Fibroblast of lung (primary cell): ENCODE data around the gene THSD7B. TPM values are rescaled to one million over a fixed set of nuclear protein-coding genes. Genes with fewer than 3 reads are reported as not detected.

ENCODE experiments used
- DNase-seq, 2 donors: peaks; one replicate each; pipeline versions ENCODE4 v3.0.0 to v3.0.0-alpha.2; 2010; ENCODE audit warnings: low read depth in 2 of 2
- H2AFZ ChIP-seq: 2 replicates; pipeline ENCODE4 v1.5.1; 2012; ENCODE audit warnings: low read length, control low read depth, inconsistent platforms
- H3K27ac ChIP-seq: 2 replicates; pipeline ENCODE4 v1.5.1; 2011; ENCODE audit warnings: low read length, control low read depth; ENCODE audit not compliant: insufficient read depth
- H3K27me3 ChIP-seq: 2 replicates; pipeline ENCODE4 v1.5.1; 2011; ENCODE audit warnings: mild to moderate bottlenecking, low read length; ENCODE audit not compliant: control insufficient read depth, insufficient read depth
- H3K36me3 ChIP-seq: 2 replicates; pipeline ENCODE4 v1.5.1; 2011; ENCODE audit warnings: low read length; ENCODE audit not compliant: control insufficient read depth, insufficient read depth
- H3K4me1 ChIP-seq: 2 replicates; pipeline ENCODE4 v1.5.1; 2011; ENCODE audit warnings: low read length; ENCODE audit not compliant: control insufficient read depth, insufficient read depth; ENCODE audit errors: extremely low read depth
- H3K4me2 ChIP-seq: 2 replicates; pipeline ENCODE4 v1.5.1; 2011; ENCODE audit warnings: low read length, control low read depth; ENCODE audit not compliant: insufficient read depth; ENCODE audit errors: extremely low read depth
- H3K4me3 ChIP-seq, 4 experiments: fragments of 200-600 bp in 1 of 4; sonication (generic) in 1 of 4; replicated peaks in 1 of 4; 2 replicates each; pipeline ENCODE4 v1.5.1; 2011 to 2016; ENCODE audit warnings: low read length in 4 of 4, low read depth in 3 of 4, mild to moderate bottlenecking in 3 of 4, control low read depth in 2 of 4, inconsistent platforms in 1 of 4, mixed read lengths in 1 of 4; ENCODE audit not compliant: insufficient read depth in 1 of 4; ENCODE audit errors: control extremely low read depth in 1 of 4
- H3K79me2 ChIP-seq: 2 replicates; pipeline ENCODE4 v1.5.1; 2012; ENCODE audit warnings: mild to moderate bottlenecking, low read length, inconsistent platforms; ENCODE audit not compliant: control insufficient read depth, insufficient read depth
- H3K9ac ChIP-seq: 2 replicates; pipeline ENCODE4 v1.5.1; 2011; ENCODE audit warnings: mild to moderate bottlenecking, low read length, control low read depth; ENCODE audit not compliant: insufficient read depth
- H3K9me3 ChIP-seq: 2 replicates; pipeline ENCODE4 v1.5.1; 2012; ENCODE audit warnings: low read depth, low read length; ENCODE audit not compliant: control insufficient read depth, insufficient read depth
- H4K20me1 ChIP-seq: 2 replicates; pipeline ENCODE4 v1.5.1; 2011; ENCODE audit warnings: low read length; ENCODE audit not compliant: control insufficient read depth, insufficient read depth; ENCODE audit errors: extremely low read depth
- EZH2 ChIP-seq: IDR thresholded peaks from 2 replicates; pipeline ENCODE4 v1.5.1; 2012; ENCODE audit warnings: low read length, control low read depth, mild to moderate bottlenecking; ENCODE audit errors: missing control alignments
- polyA plus RNA-seq, 2 donors: library from polyadenylated mRNA; depleted of rRNA in 1 of 2; stranded (reverse) in 1 of 2; unstranded in 1 of 2; fragments of >200 nt; gene quantifications; 2 replicates each; pipeline ENCODE4 v1.2.1, GENCODE V29; 2011 to 2012; ENCODE audit warnings: missing spikeins in 1 of 2
- total RNA-seq: library from RNA; depleted of rRNA; stranded (reverse); fragments of >200 nt; gene quantifications from 2 replicates; pipeline ENCODE4 v1.2.1, GENCODE V29; 2014
- TF ChIP-seq, protein P1 (sequence below), 2 donors: IDR thresholded peaks in 1 of 2; conservative IDR thresholded peaks in 1 of 2; 1 replicate in 1 of 2; 2 replicates in 1 of 2; pipeline ENCODE4 v1.5.1; 2011 to 2012; ENCODE audit warnings: low read length in 2 of 2, control low read depth in 1 of 2, inconsistent platforms in 1 of 2, low read depth in 1 of 2, mild to moderate bottlenecking in 1 of 2

THSD7B gene
- total and polyA plus RNA-seq, 2 donors (not counting 1 experiment from before 2014, with no cell fraction given): under 0.01 TPM; not detected in 1

DNA sequence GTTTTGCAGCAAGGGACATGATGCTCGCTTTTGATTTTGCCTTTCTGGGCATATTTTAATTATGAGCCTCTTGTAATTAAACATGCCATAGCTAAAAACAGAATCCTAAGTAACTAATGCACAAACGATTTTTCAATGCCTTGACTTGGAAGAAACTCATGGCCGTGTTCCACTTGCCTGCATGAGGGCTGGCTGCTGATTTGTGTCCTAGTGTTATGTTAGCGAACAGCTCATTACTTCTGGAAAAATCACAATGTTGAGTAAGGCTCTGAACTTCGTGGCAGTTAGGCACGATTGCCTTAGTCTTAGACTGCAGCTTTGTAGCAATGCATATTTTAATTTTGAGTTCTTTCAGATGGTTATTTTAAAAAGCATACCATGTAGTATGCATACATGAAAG lies 4.5 kb downstream of the THSD7B start:
- Histone ChIP-seq H4K20me1 (no peaks in the 10 kb centered on the region), H3K36me3 (no peaks in the 10 kb centered on the region), H3K27ac (no peak overlapping the region), H3K27me3 (no peaks in the 10 kb centered on the region), H3K79me2 (no peaks in the 10 kb centered on the region), H3K4me2 (no peak overlapping the region), H3K4me1 (no peaks in the 10 kb centered on the region), H3K9ac (no peak overlapping the region), H2AFZ (no peak overlapping the region), H3K9me3 (no peaks in the 10 kb centered on the region), H3K4me3 (no peak overlapping the region)
- no peak for TF ChIP-seq EZH2
- TF ChIP-seq, protein P1, sequence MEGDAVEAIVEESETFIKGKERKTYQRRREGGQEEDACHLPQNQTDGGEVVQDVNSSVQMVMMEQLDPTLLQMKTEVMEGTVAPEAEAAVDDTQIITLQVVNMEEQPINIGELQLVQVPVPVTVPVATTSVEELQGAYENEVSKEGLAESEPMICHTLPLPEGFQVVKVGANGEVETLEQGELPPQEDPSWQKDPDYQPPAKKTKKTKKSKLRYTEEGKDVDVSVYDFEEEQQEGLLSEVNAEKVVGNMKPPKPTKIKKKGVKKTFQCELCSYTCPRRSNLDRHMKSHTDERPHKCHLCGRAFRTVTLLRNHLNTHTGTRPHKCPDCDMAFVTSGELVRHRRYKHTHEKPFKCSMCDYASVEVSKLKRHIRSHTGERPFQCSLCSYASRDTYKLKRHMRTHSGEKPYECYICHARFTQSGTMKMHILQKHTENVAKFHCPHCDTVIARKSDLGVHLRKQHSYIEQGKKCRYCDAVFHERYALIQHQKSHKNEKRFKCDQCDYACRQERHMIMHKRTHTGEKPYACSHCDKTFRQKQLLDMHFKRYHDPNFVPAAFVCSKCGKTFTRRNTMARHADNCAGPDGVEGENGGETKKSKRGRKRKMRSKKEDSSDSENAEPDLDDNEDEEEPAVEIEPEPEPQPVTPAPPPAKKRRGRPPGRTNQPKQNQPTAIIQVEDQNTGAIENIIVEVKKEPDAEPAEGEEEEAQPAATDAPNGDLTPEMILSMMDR (conservative IDR thresholded peaks at IDR 0.05 in 1 of 2, IDR thresholded peaks at IDR 0.05 in 1 of 2; ENCODE audit: low read depth in 1 of 2, low read length in 2 of 2): no peak
- DNase-seq: no peak

DNA sequence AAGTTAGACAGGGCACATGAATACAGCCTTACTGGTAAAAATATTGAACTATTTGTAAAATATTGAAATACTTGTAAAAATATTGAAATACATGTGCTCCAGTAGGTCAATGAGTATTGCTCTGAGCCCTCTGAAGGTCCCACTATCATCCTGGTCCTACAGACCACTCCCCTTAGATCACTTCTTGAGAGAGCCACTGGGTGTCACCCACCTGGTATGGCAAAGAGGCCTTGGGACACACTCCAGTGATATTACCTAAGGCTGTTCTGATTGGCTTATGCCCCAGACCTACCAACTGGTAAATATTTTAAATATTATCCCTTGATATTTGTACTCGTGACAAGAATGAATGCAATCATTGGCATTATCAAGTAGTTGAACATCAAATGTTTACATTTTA lies 5.0 kb downstream of the THSD7B start:
- no peaks in the 10 kb centered on the region for H3K9me3 ChIP-seq

DNA sequence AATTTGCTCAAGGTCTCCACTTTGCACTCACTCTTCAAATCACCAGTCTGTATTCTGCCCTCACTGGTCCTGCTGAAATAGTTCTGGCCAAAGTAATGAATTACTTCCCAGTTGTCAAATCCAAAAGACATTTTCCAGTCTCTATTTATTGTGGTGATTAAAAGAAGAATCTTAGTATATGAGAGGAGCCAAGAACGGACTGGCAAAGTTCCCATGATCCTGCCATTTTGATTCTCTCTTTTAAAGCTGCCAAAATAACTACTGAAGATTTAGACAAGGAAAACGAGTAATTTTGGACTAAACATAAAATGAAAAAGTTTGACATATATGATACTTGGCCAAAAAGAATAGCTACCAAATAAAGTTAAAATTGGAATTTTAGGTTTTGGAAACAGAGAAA lies 12.0 kb downstream of the THSD7B start:
- Histone ChIP-seq H3K4me2 (no peak overlapping the region), H3K9ac (no peak overlapping the region), H2AFZ (no peak overlapping the region), H3K9me3 (no peaks in the 10 kb centered on the region), H3K79me2 (no peaks in the 10 kb centered on the region), H3K27me3 (no peaks in the 10 kb centered on the region), H3K36me3 (no peaks in the 10 kb centered on the region), H3K27ac (no peak overlapping the region), H3K4me1 (no peaks in the 10 kb centered on the region), H3K4me3 (no peak overlapping the region), H4K20me1 (no peaks in the 10 kb centered on the region)
- no peak for DNase-seq
- TF ChIP-seq, protein P1 (conservative IDR thresholded peaks at IDR 0.05 in 1 of 2, IDR thresholded peaks at IDR 0.05 in 1 of 2; ENCODE audit: low read depth in 1 of 2, low read length in 2 of 2): no peak
- TF ChIP-seq EZH2: no peak

More for the DNA sequence above, 5.0 kb downstream of the THSD7B start:
- Histone ChIP-seq H3K36me3 (no peaks in the 10 kb centered on the region), H3K27ac (no peak overlapping the region), H3K9ac (no peak overlapping the region), H2AFZ (no peak overlapping the region), H3K4me2 (no peak overlapping the region), H4K20me1 (no peaks in the 10 kb centered on the region), H3K79me2 (no peaks in the 10 kb centered on the region), H3K4me1 (no peaks in the 10 kb centered on the region), H3K4me3 (no peak overlapping the region), H3K27me3 (no peaks in the 10 kb centered on the region)
- DNase-seq: no peak
- TF ChIP-seq, protein P1 (conservative IDR thresholded peaks at IDR 0.05 in 1 of 2, IDR thresholded peaks at IDR 0.05 in 1 of 2; ENCODE audit: low read depth in 1 of 2, low read length in 2 of 2): no peak
- TF ChIP-seq EZH2: no peak
